ENCODE data around the gene PARD3B. TPM values are rescaled to one million over a fixed set of nuclear protein-coding genes. Genes with fewer than 3 reads are reported as not detected.

PARD3B gene
- total RNA-seq, 1 experiment from 2014 or later, result 2.0 TPM

DNA sequence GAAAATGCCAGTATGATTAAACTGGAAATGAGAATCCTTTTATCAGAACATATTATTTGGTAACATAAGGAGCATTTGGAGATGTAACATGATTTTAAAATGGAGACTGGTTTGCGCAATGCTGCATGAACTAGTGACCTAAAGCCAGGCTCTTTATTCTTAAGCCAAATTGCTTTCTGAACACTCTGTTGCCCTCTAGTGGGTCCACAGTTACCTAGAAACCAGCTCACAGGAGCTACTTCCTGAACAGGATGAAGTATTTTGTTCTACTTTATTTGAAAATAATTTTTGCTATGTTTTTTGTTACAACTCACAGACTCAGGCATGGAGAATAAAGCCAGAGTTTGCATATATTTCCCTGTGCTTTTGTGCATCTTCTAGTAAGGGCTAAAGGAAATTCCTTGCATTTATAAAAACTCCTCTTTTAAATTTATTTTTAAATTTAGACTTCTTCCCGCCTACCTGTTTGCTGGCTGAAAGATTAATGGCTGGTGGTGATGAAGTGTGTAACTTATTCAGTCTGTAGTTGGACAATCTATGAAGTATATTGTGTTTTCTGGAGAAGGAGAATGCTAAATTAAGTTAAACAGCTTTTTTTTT lies 146.7 kb downstream of the PARD3B start:
- Histone ChIP-seq H3K79me2 (ENCODE audit: insufficient read depth, low read length) (no peaks in the 10 kb centered on the region), H3K27me3 (ENCODE audit: insufficient read depth, low read length) (no peaks in the 10 kb centered on the region), H3K9me2 (ENCODE audit: insufficient read depth) (no peaks in the 10 kb centered on the region), H3K27ac (ENCODE audit: low read depth, low read length) (no peak overlapping the region), H3K9me3 (ENCODE audit: control insufficient read depth in 1 of 2, insufficient read depth in 1 of 2, low read depth in 1 of 2, low read length in 2 of 2) (no peaks in the 10 kb centered on the region), H3K36me3 (ENCODE audit: control insufficient read depth in 1 of 2, insufficient read depth in 2 of 2, low read length in 2 of 2) (no peaks in the 10 kb centered on the region), H3K4me1 (ENCODE audit: control insufficient read depth in 1 of 2, insufficient read depth in 2 of 2, low read length in 2 of 2) (no peaks in the 10 kb centered on the region), H3K4me3 (replicated peaks in 1 of 2; ENCODE audit: low read depth in 1 of 2, low read length in 2 of 2) (no peak overlapping the region), H2AFZ (ENCODE audit: low read depth, low read length, poor library complexity, severe bottlenecking) (no peak overlapping the region), H4K20me1 (ENCODE audit: insufficient read depth) (no peaks in the 10 kb centered on the region), H3K9ac (ENCODE audit: low read length) (no peak overlapping the region), H3K4me2 (ENCODE audit: low read length) (no peak overlapping the region)
- BruUV-seq (replicated peaks), result no TSS peak
- TF ChIP-seq TCF7L2 (IDR thresholded peaks at IDR 0.05; ENCODE audit: borderline replicate concordance, extremely low read depth, insufficient read depth, insufficient read length) (no peak), SIN3A (IDR thresholded peaks at IDR 0.05; ENCODE audit: low read depth) (no peak), EZH2 (IDR thresholded peaks at IDR 0.05) (no peak), RAD21 (IDR thresholded peaks at IDR 0.05; ENCODE audit: low read depth) (peak; percentile 39; the same call in 1 of the 2 replicates), EGR1 (IDR thresholded peaks at IDR 0.05; ENCODE audit: low read depth) (no peak), CEBPB (IDR thresholded peaks at IDR 0.05; ENCODE audit: low read depth) (peak; percentile 48; the same call in 1 of the 2 replicates), JUND (IDR thresholded peaks at IDR 0.05) (no peak), CBX3 (IDR thresholded peaks at IDR 0.05; ENCODE audit: low read depth) (no peak), EZH2phosphoT487 (IDR thresholded peaks at IDR 0.05; ENCODE audit: borderline replicate concordance) (no peak), SP1 (IDR thresholded peaks at IDR 0.05; ENCODE audit: low read depth) (no peak), YY1 (IDR thresholded peaks at IDR 0.05; ENCODE audit: extremely low read depth, insufficient replicate concordance, low read depth, low read length) (no peak), SRF (IDR thresholded peaks at IDR 0.05; ENCODE audit: low read depth) (no peak), ZNF274 (IDR thresholded peaks at IDR 0.05; ENCODE audit: low read depth, low read length) (no peak)
- TF ChIP-seq, protein P1, sequence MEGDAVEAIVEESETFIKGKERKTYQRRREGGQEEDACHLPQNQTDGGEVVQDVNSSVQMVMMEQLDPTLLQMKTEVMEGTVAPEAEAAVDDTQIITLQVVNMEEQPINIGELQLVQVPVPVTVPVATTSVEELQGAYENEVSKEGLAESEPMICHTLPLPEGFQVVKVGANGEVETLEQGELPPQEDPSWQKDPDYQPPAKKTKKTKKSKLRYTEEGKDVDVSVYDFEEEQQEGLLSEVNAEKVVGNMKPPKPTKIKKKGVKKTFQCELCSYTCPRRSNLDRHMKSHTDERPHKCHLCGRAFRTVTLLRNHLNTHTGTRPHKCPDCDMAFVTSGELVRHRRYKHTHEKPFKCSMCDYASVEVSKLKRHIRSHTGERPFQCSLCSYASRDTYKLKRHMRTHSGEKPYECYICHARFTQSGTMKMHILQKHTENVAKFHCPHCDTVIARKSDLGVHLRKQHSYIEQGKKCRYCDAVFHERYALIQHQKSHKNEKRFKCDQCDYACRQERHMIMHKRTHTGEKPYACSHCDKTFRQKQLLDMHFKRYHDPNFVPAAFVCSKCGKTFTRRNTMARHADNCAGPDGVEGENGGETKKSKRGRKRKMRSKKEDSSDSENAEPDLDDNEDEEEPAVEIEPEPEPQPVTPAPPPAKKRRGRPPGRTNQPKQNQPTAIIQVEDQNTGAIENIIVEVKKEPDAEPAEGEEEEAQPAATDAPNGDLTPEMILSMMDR (IDR thresholded peaks at IDR 0.05 in 2 of 3, conservative IDR thresholded peaks at IDR 0.05 in 1 of 3; ENCODE audit: borderline replicate concordance in 1 of 3, insufficient read depth in 1 of 3, low read depth in 2 of 3, low read length in 2 of 3), result peak; percentile 9 to 34 (median 31); a peak in 3 of 6 replicates
- TF ChIP-seq, protein P2, sequence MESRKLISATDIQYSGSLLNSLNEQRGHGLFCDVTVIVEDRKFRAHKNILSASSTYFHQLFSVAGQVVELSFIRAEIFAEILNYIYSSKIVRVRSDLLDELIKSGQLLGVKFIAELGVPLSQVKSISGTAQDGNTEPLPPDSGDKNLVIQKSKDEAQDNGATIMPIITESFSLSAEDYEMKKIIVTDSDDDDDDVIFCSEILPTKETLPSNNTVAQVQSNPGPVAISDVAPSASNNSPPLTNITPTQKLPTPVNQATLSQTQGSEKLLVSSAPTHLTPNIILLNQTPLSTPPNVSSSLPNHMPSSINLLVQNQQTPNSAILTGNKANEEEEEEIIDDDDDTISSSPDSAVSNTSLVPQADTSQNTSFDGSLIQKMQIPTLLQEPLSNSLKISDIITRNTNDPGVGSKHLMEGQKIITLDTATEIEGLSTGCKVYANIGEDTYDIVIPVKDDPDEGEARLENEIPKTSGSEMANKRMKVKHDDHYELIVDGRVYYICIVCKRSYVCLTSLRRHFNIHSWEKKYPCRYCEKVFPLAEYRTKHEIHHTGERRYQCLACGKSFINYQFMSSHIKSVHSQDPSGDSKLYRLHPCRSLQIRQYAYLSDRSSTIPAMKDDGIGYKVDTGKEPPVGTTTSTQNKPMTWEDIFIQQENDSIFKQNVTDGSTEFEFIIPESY (IDR thresholded peaks at IDR 0.05; ENCODE audit: extremely low read depth, insufficient replicate concordance, low read length), result no peak
- TF ChIP-seq, protein P3, sequence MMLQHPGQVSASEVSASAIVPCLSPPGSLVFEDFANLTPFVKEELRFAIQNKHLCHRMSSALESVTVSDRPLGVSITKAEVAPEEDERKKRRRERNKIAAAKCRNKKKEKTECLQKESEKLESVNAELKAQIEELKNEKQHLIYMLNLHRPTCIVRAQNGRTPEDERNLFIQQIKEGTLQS (IDR thresholded peaks at IDR 0.05), result no peak
- TF ChIP-seq, protein P4, sequence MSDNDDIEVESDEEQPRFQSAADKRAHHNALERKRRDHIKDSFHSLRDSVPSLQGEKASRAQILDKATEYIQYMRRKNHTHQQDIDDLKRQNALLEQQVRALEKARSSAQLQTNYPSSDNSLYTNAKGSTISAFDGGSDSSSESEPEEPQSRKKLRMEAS (IDR thresholded peaks at IDR 0.05), result no peak
- TF ChIP-seq, protein P5, sequence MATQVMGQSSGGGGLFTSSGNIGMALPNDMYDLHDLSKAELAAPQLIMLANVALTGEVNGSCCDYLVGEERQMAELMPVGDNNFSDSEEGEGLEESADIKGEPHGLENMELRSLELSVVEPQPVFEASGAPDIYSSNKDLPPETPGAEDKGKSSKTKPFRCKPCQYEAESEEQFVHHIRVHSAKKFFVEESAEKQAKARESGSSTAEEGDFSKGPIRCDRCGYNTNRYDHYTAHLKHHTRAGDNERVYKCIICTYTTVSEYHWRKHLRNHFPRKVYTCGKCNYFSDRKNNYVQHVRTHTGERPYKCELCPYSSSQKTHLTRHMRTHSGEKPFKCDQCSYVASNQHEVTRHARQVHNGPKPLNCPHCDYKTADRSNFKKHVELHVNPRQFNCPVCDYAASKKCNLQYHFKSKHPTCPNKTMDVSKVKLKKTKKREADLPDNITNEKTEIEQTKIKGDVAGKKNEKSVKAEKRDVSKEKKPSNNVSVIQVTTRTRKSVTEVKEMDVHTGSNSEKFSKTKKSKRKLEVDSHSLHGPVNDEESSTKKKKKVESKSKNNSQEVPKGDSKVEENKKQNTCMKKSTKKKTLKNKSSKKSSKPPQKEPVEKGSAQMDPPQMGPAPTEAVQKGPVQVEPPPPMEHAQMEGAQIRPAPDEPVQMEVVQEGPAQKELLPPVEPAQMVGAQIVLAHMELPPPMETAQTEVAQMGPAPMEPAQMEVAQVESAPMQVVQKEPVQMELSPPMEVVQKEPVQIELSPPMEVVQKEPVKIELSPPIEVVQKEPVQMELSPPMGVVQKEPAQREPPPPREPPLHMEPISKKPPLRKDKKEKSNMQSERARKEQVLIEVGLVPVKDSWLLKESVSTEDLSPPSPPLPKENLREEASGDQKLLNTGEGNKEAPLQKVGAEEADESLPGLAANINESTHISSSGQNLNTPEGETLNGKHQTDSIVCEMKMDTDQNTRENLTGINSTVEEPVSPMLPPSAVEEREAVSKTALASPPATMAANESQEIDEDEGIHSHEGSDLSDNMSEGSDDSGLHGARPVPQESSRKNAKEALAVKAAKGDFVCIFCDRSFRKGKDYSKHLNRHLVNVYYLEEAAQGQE (IDR thresholded peaks at IDR 0.05; ENCODE audit: low read depth), result no peak
- DNase-seq (ENCODE audit: low read depth, low spot score) (peak; percentile 10), ATAC-seq (no peak)
- ChIA-PET RAD21 (ENCODE audit: low non-redundant PET in 1 of 2, low total read pairs in 2 of 2, uncharacterized antibody in 2 of 2, unreplicated experiment in 2 of 2) (no interaction called here), POLR2A (no interaction called here), CTCF (interaction anchor here (1.0 to 2.0 kb wide), 3 partner anchors 15 to 984 kb away, joined by 3 to 7 read pairs (median 6); no protein-coding TSS in a partner anchor)
- intact Hi-C loops (cut with micrococcal nuclease), result loop anchor here (5.0 to 10.0 kb wide), 2 partner anchors 365 to 983 kb away; no protein-coding TSS in a partner anchor
